A673 (cell line): ENCODE results near the gene PREX1.

Source experiments
- EZH2 ChIP-seq: fragments of 200-600 bp; sonication (generic); IDR thresholded peaks from 2 replicates; pipeline ENCODE4 v1.6.1; 2017; ENCODE audit warnings: borderline replicate concordance, low read depth, mild to moderate bottlenecking, mixed read lengths, antibody characterized with exemption, low read length; ENCODE audit not compliant: poor library complexity, severe bottlenecking
- TF ChIP-seq, protein P1 (sequence below): fragments of 300-800, 200-600 bp; sonication (generic); conservative IDR thresholded peaks from 2 replicates; pipeline ENCODE4 v1.5.1; 2017; ENCODE audit warnings: low read depth, mild to moderate bottlenecking, antibody characterized with exemption, low read length, moderate library complexity, mixed read lengths

DNA sequence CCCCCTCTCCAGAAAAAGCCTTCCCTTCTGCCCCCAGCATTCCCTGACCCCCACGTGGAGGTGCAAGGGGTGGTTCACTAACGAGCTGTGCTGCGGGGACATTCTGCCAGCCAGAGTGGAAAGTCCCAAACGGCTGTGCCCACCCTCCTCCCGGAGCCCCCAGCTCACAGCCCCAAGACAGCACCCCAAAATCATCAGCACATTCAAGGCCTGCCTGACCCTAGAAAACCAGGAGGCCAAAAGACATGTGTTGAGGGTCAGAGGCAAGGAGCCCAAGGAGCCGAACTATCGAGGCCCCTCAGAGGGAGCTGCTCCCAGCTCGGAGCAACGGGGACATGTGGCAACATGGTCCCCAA is 197.9 kb downstream of the PREX1 start:
- TF ChIP-seq, protein P1, sequence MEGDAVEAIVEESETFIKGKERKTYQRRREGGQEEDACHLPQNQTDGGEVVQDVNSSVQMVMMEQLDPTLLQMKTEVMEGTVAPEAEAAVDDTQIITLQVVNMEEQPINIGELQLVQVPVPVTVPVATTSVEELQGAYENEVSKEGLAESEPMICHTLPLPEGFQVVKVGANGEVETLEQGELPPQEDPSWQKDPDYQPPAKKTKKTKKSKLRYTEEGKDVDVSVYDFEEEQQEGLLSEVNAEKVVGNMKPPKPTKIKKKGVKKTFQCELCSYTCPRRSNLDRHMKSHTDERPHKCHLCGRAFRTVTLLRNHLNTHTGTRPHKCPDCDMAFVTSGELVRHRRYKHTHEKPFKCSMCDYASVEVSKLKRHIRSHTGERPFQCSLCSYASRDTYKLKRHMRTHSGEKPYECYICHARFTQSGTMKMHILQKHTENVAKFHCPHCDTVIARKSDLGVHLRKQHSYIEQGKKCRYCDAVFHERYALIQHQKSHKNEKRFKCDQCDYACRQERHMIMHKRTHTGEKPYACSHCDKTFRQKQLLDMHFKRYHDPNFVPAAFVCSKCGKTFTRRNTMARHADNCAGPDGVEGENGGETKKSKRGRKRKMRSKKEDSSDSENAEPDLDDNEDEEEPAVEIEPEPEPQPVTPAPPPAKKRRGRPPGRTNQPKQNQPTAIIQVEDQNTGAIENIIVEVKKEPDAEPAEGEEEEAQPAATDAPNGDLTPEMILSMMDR, result no peak
- no peak for TF ChIP-seq EZH2
